HEK293 (cell line): ENCODE results near the gene ZNF354C.

Experiments used
- CTCF ChIA-PET: fragments of 350-600 bp; formaldehyde crosslinking; extraction: SDS; loops from one replicate; lab custom pipeline; 2021; ENCODE audit warnings: antibody characterized with exemption; lab: Yijun Ruan, JAX
- POLR2A ChIA-PET: fragments of 300-600 bp; formaldehyde crosslinking; extraction: SDS; loops from one replicate; lab custom pipeline; 2020; ENCODE audit warnings: antibody characterized with exemption, inconsistent platforms; lab: Yijun Ruan, JAX
- H3K27ac ChIP-seq: fragments of 200-500 bp; sonication (Bioruptor generic); 2 replicates; pipeline ENCODE4 v1.5.1; 2014; ENCODE audit warnings: low read depth, low read length, control low read depth, inconsistent platforms; ENCODE audit errors: extremely low read depth
- H3K36me3 ChIP-seq, 2 experiments: fragments of 200-500 bp in 1 of 2; sonication (Bioruptor generic) in 1 of 2; 1 replicate in 1 of 2; 2 replicates in 1 of 2; pipeline ENCODE4 v1.5.1; 2014 to 2017; ENCODE audit warnings: inconsistent platforms in 2 of 2, low read length in 2 of 2; ENCODE audit not compliant: control insufficient read depth in 2 of 2, insufficient read depth in 1 of 2
- H3K4me1 ChIP-seq: fragments of 200-500 bp; sonication (Bioruptor generic); 2 replicates; pipeline ENCODE4 v1.5.1; 2014; ENCODE audit warnings: mild to moderate bottlenecking, low read length, inconsistent platforms; ENCODE audit not compliant: control insufficient read depth, insufficient read depth
- H3K4me3 ChIP-seq: 2 replicates; pipeline ENCODE4 v1.5.1; 2011; ENCODE audit warnings: low read depth, mild to moderate bottlenecking, control low read depth, low read length, moderate library complexity
- H3K9me3 ChIP-seq: fragments of 200-500 bp; sonication (Bioruptor generic); 2 replicates; pipeline ENCODE4 v1.5.1; 2014; ENCODE audit warnings: low read depth, low read length, inconsistent platforms; ENCODE audit not compliant: control insufficient read depth, insufficient read depth
- BCL11A ChIP-seq: fragments of 450-650 bp; formaldehyde crosslinking; IDR thresholded peaks from 2 replicates; pipeline ENCODE4 v1.5.1; 2016; ENCODE audit warnings: low read depth, missing biosample characterization, missing genetic modification characterization
- GLIS1 ChIP-seq: fragments of 450-650 bp; formaldehyde crosslinking; IDR thresholded peaks from 2 replicates; pipeline ENCODE4 v1.5.1; 2016; ENCODE audit warnings: missing biosample characterization, missing genetic modification characterization
- KLF1 ChIP-seq: fragments of 450-650 bp; formaldehyde crosslinking; IDR thresholded peaks from 2 replicates; pipeline ENCODE4 v1.5.1; 2016; ENCODE audit warnings: missing biosample characterization, missing genetic modification characterization
- PRDM10 ChIP-seq: fragments of 450-650 bp; formaldehyde crosslinking; IDR thresholded peaks from 2 replicates; pipeline ENCODE4 v1.5.1; 2016; ENCODE audit warnings: missing biosample characterization, missing genetic modification characterization
- RBAK ChIP-seq: fragments of 450-650 bp; formaldehyde crosslinking; IDR thresholded peaks from 2 replicates; pipeline ENCODE4 v1.5.1; 2016; ENCODE audit warnings: missing biosample characterization, missing genetic modification characterization
- TRIM28 ChIP-seq: IDR thresholded peaks from 2 replicates; pipeline ENCODE4 v1.6.1; 2011; ENCODE audit warnings: low read length, control low read depth, borderline replicate concordance
- ZNF121 ChIP-seq: fragments of 450-650 bp; formaldehyde crosslinking; IDR thresholded peaks from 2 replicates; pipeline ENCODE4 v1.5.1; 2016; ENCODE audit warnings: missing biosample characterization, missing genetic modification characterization
- ZNF133 ChIP-seq: fragments of 450-650 bp; formaldehyde crosslinking; IDR thresholded peaks from 2 replicates; pipeline ENCODE4 v1.5.1; 2016; ENCODE audit warnings: missing biosample characterization, missing genetic modification characterization
- ZNF146 ChIP-seq: fragments of 450-650 bp; formaldehyde crosslinking; IDR thresholded peaks from 2 replicates; pipeline ENCODE4 v1.5.1; 2016; ENCODE audit warnings: missing biosample characterization, missing genetic modification characterization
- ZNF239 ChIP-seq: fragments of 450-650 bp; formaldehyde crosslinking; IDR thresholded peaks from 2 replicates; pipeline ENCODE4 v1.5.1; 2016; ENCODE audit warnings: missing biosample characterization, missing genetic modification characterization
- ZNF341 ChIP-seq: fragments of 450-650 bp; formaldehyde crosslinking; IDR thresholded peaks from 2 replicates; pipeline ENCODE4; 2016; ENCODE audit warnings: low read depth, missing biosample characterization, missing genetic modification characterization
- ZNF37A ChIP-seq: fragments of 450-650 bp; IDR thresholded peaks from 2 replicates; pipeline ENCODE4 v1.5.1; 2018; ENCODE audit warnings: missing biosample characterization, missing genetic modification characterization
- ZNF48 ChIP-seq: fragments of 450-650 bp; formaldehyde crosslinking; IDR thresholded peaks from 2 replicates; pipeline ENCODE4 v1.5.1; 2016; ENCODE audit warnings: missing biosample characterization, missing genetic modification characterization
- ZNF677 ChIP-seq: fragments of 450-650 bp; IDR thresholded peaks from 2 replicates; pipeline ENCODE4 v1.5.0; 2018; ENCODE audit warnings: missing biosample characterization, mild to moderate bottlenecking, missing genetic modification characterization, moderate library complexity
- ZSCAN30 ChIP-seq: fragments of 450-650 bp; IDR thresholded peaks from 2 replicates; pipeline ENCODE4 v1.5.1; 2018; ENCODE audit warnings: missing biosample characterization, mild to moderate bottlenecking, missing genetic modification characterization, moderate library complexity
- ZSCAN5A ChIP-seq: fragments of 450-650 bp; formaldehyde crosslinking; IDR thresholded peaks from 2 replicates; pipeline ENCODE4 v1.5.1; 2016; ENCODE audit warnings: missing biosample characterization, missing genetic modification characterization

Gene ZNF354C

DNA sequence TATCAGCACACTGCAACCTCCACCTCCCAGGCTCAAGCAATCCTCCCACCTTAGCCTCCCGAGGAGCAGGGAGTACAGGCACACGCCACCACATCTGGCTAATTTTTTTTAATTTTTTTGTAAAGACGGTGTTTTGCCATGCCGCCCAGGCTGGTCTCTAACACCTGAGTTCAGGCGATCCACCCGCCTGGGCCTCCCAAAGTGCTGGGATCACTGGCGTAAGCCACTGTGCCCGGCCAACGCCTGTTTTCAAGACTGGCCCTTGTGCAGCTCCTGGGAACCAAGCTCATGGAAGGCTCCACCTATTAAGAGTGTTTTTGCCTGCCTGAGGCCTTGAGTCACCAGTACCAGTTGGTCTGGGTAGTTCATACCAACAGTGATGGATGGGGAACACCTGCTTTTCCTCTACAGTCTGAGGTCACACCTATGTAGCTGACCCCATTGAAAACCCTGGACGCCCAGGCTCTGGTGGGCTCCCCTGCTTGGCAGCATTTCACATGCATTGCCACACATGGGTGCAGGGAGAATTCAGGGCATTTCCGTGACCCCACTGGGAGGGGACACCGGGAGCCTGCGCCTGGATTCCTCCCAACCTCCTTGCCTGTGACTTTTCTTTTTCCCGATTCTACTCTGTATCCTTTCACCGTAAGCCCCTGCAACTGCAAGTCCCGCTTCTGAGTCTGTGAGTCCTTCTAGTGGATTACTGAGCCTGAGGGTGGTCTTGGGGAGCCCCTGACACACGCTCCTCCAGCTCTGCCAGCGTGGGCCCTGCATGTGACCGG is 63.5 kb downstream of the ZNF354C start (continued):
- TF ChIP-seq ZNF341 (tag by site-specific recombination) = no peak

- no peaks in the 10 kb centered on the region for H3K9me3 ChIP-seq
- no peaks in the 10 kb centered on the region for H3K4me1 ChIP-seq
- TF ChIP-seq ZNF48 (tag by site-specific recombination) (no peak), ZNF121 (no peak), ZNF133 (tag by site-specific recombination) (no peak), ZNF239 (no peak), ZNF37A (tag by site-specific recombination) (no peak), TRIM28 (no peak)
- no peak overlapping the region for H3K27ac ChIP-seq
- no peaks in the 10 kb centered on the region for H3K36me3 ChIP-seq
- POLR2A ChIA-PET = no interaction called here
- CTCF ChIA-PET = no interaction called here
- no peak overlapping the region for H3K4me3 ChIP-seq
These were observed 64.2 kb downstream of the ZNF354C start for GRCh38 chr5:179124273-179124852.

- Histone ChIP-seq H3K9me3 (no peaks in the 10 kb centered on the region), H3K4me3 (no peak overlapping the region), H3K4me1 (no peaks in the 10 kb centered on the region), H3K36me3 (no peaks in the 10 kb centered on the region), H3K27ac (no peak overlapping the region)
- CTCF ChIA-PET = no interaction called here
- no peak for TF ChIP-seq BCL11A (tag by site-specific recombination)
- no peak for TF ChIP-seq ZNF146
- no peak for TF ChIP-seq ZSCAN30 (tag by site-specific recombination)
- no peak for TF ChIP-seq KLF1
- TF ChIP-seq RBAK (tag by site-specific recombination) = no peak
- no peak for TF ChIP-seq ZNF677
- no peak for TF ChIP-seq ZSCAN5A (tag by site-specific recombination)
- TF ChIP-seq GLIS1 = no peak
- TF ChIP-seq PRDM10 (tag by site-specific recombination) = no peak
- POLR2A ChIA-PET = no interaction called here
These were observed 64.9 kb downstream of the ZNF354C start for GRCh38 chr5:179124853-179125788.
